ENCODE data around the gene ANKRD52.

The ANKRD52 gene

GRCh38 chr12:56212361-56212760 lies 45.8 kb downstream of the ANKRD52 start:
- no peak overlapping the region for H3K4me3 ChIP-seq (ENCODE audit: low read depth, low read length)
- no peak for TF ChIP-seq CTCF (conservative IDR thresholded peaks at IDR 0.05; ENCODE audit: low read depth, low read length)
- no peak for DNase-seq (ENCODE audit: low read depth)

GRCh38 chr12:56208006-56208405 lies 50.2 kb downstream of the ANKRD52 start:
- H3K4me3 ChIP-seq (ENCODE audit: low read depth, low read length): no peak overlapping the region
- no peak for TF ChIP-seq CTCF (conservative IDR thresholded peaks at IDR 0.05; ENCODE audit: low read depth, low read length)
- no peak for DNase-seq (ENCODE audit: low read depth)

DNA sequence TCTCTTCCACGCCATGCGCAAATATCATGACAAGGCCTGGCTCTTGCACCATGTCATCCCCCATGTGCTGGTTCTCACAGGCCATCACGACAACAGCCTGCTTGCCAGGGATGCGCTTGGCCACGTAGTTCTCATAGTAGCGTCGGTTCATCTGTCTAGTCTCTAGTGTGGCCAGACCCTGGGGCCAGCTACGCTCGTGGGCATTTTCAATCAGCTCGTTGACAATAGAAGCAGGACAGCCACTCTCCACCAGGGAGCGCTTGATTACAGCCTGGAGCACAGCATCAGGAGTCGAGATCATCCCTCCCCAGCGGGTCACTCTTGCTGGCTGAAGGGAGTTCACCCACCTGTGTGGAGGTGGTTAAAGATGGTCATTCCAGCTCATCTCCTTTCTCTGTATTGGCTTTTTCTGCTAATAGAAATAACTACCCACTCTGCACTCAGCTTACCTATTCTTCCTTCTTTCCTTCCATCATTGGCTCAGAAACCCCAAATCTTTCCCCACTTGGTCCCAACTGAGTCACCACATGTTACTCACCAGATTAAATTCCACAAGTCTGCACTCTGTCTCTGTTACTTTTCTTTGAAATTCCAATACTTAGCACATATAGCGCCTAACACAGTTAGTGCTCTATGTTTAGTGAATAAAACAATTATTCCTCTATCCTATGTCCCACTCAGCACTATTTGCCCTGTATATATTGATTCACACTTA lies 51.6 kb downstream of the ANKRD52 start:
- no peak overlapping the region for H3K4me3 ChIP-seq (ENCODE audit: low read depth, low read length)
- peak; percentile 73 for DNase-seq (ENCODE audit: low read depth)
- peak; percentile 85 for TF ChIP-seq CTCF (conservative IDR thresholded peaks at IDR 0.05; ENCODE audit: low read depth, low read length)

DNA sequence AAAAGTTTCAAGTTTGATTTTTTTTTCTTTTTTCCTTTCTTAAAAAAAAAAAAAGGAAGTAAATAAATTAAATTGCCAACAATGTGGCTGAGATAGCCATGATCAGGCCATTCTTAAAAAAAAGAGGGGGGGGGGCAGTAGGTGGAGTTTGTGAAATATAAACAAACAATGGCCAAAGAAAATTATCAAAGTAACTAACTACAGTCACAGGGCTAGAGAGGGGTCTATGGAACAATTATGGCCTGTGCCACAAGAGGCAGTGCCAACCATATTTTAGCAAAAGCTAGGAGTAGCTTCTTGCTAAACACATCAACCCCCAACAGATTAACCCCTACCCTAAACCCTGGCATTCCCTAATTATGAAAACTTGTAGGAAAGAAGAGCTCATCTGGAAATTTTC lies 52.7 kb downstream of the ANKRD52 start:
- TF ChIP-seq CTCF (conservative IDR thresholded peaks at IDR 0.05; ENCODE audit: low read depth, low read length): peak; percentile 18
- DNase-seq (ENCODE audit: low read depth): no peak
- no peak overlapping the region for H3K4me3 ChIP-seq (ENCODE audit: low read depth, low read length)

GRCh38 chr12:56204275-56204674 lies 53.9 kb downstream of the ANKRD52 start:
- TF ChIP-seq CTCF (conservative IDR thresholded peaks at IDR 0.05; ENCODE audit: low read depth, low read length): no peak
- no peak overlapping the region for H3K4me3 ChIP-seq (ENCODE audit: low read depth, low read length)
- no peak for DNase-seq (ENCODE audit: low read depth)

DNA sequence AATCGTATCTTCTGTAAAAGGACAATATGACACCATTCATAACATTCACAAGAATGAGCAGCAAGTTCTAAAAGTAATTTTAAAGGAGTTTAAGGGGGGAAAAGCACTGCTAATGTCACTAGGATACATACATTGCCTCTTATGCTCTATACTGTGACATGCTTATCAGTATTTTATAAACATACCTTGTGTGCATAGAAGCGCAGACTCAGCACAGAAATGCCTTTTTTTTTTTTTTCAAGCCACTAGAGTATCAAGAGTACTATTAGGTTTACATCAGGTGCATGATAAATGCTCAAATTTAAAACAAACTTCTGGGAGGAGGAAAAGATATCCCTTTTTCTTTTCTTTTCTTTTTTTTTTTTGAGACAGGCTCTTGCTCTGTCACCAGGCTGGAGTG lies 55.3 kb downstream of the ANKRD52 start:
- H3K4me3 ChIP-seq (ENCODE audit: low read depth, low read length): no peak overlapping the region
- TF ChIP-seq CTCF (conservative IDR thresholded peaks at IDR 0.05; ENCODE audit: low read depth, low read length): no peak
- DNase-seq (ENCODE audit: low read depth): no peak

GRCh38 chr12:56202366-56202765 lies 55.8 kb downstream of the ANKRD52 start:
- no peak for TF ChIP-seq CTCF (conservative IDR thresholded peaks at IDR 0.05; ENCODE audit: low read depth, low read length)
- no peak for DNase-seq (ENCODE audit: low read depth)
- no peak overlapping the region for H3K4me3 ChIP-seq (ENCODE audit: low read depth, low read length)
